MM.1S (cell line): ENCODE data around the gene ABCA3.

Source experiments
- DNase-seq: peaks from one replicate; pipeline ENCODE4 v3.0.0-alpha.2; 2015
- H2AFZ ChIP-seq: fragments of 300-600 bp; sonication (generic); 2 replicates; pipeline ENCODE4 v1.6.0; 2016; ENCODE audit warnings: antibody characterized with exemption, low read length
- H3F3A ChIP-seq: fragments of 300-600 bp; sonication (generic); 2 replicates; pipeline ENCODE4 v1.6.1; 2016; ENCODE audit warnings: mild to moderate bottlenecking, antibody characterized with exemption, low read length, moderate library complexity, mixed read lengths; ENCODE audit not compliant: insufficient read depth
- H3K27ac ChIP-seq: fragments of 300-600 bp; sonication (generic); 2 replicates; pipeline ENCODE4 v1.5.1; 2016; ENCODE audit warnings: mild to moderate bottlenecking, low read length
- H3K27me3 ChIP-seq: fragments of 300-600 bp; sonication (generic); replicated peaks from 2 replicates; pipeline ENCODE4 v1.6.0; 2016; ENCODE audit warnings: low read length; ENCODE audit not compliant: insufficient read depth
- H3K36me3 ChIP-seq: fragments of 300-600 bp; sonication (generic); replicated peaks from 2 replicates; pipeline ENCODE4 v1.6.1; 2016; ENCODE audit warnings: mild to moderate bottlenecking, low read length, mixed read lengths; ENCODE audit not compliant: insufficient read depth
- H3K4me1 ChIP-seq: fragments of 300-600 bp; sonication (generic); 2 replicates; pipeline ENCODE4 v1.6.1; 2016; ENCODE audit warnings: low read length, mixed read lengths
- H3K4me2 ChIP-seq: fragments of 300-600 bp; sonication (generic); 2 replicates; pipeline ENCODE4 v1.6.0; 2016; ENCODE audit warnings: low read depth, low read length
- H3K4me3 ChIP-seq: fragments of 300-600 bp; sonication (generic); 2 replicates; pipeline ENCODE4 v1.5.1; 2016; ENCODE audit warnings: low read length, mixed read lengths
- H3K79me2 ChIP-seq: fragments of 300-600 bp; sonication (generic); 2 replicates; pipeline ENCODE4 v1.6.1; 2016; ENCODE audit warnings: mixed run types, low read length, mixed read lengths
- H3K9ac ChIP-seq: fragments of 300-600 bp; sonication (generic); 2 replicates; pipeline ENCODE4 v1.6.1; 2016; ENCODE audit warnings: low read length, mixed read lengths
- H3K9me2 ChIP-seq: fragments of 300-600 bp; sonication (generic); replicated peaks from 2 replicates; pipeline ENCODE4 v1.6.1; 2016; ENCODE audit warnings: mild to moderate bottlenecking, low read length, mixed read lengths; ENCODE audit not compliant: insufficient read depth
- H3K9me3 ChIP-seq: fragments of 300-600 bp; sonication (generic); replicated peaks from 2 replicates; pipeline ENCODE4 v1.6.1; 2016; ENCODE audit warnings: mild to moderate bottlenecking, low read length, mixed read lengths; ENCODE audit not compliant: insufficient read depth
- H4K20me1 ChIP-seq: fragments of 300-600 bp; sonication (generic); 2 replicates; pipeline ENCODE4 v1.6.1; 2016; ENCODE audit warnings: mild to moderate bottlenecking, low read length, moderate library complexity, mixed read lengths; ENCODE audit not compliant: insufficient read depth
- EZH2 ChIP-seq: fragments of 300-600 bp; sonication (generic); optimal IDR thresholded peaks from 2 replicates; pipeline ENCODE3; 2017; ENCODE audit warnings: low read depth, mild to moderate bottlenecking, antibody characterized with exemption, low read length, mixed read lengths
- EZH2phosphoT487 ChIP-seq: fragments of 300-600 bp; sonication (generic); IDR thresholded peaks from 2 replicates; pipeline ENCODE4 v1.6.1; 2018; ENCODE audit warnings: antibody characterized with exemption, low read length
- TF ChIP-seq, protein P1 (sequence below): fragments of 300-600 bp; sonication (generic); IDR thresholded peaks from 2 replicates; pipeline ENCODE4 v1.5.1; 2016; ENCODE audit warnings: antibody characterized with exemption, low read length, mixed read lengths

The ABCA3 gene

DNA sequence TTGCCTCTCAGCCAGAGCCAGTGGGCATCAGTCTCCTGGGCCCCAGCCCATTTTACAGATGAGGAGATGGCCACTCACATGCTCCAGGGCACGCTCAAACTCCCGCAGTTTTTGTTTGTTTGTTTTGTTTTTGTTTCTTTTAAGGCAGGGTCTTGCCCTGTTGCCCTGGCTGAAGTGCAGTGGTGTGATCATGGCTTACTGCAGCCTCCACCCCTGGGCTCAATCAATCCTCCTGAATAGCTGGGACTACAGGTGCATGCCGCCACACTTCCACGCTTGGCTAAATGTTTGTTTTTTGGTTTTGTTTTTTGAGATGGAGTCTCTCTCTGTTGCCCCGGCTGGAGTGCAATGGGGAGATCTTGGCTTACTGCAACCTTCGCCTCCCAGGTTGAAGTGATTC, 113.6 kb downstream of the ABCA3 start:
- H2AFZ ChIP-seq, result no peak overlapping the region
- no peak overlapping the region for H3K4me2 ChIP-seq
- no peaks in the 10 kb centered on the region for H3K27me3 ChIP-seq
- H3K9me3 ChIP-seq, result no peaks in the 10 kb centered on the region
- no peaks in the 10 kb centered on the region for H3K9me2 ChIP-seq
- no peak overlapping the region for H3K27ac ChIP-seq
- no peaks in the 10 kb centered on the region for H3K4me1 ChIP-seq
- no peak for DNase-seq
- no peaks in the 10 kb centered on the region for H3K36me3 ChIP-seq
- no peak overlapping the region for H3K9ac ChIP-seq
- peaks cover 53% of the 10 kb centered on the region for H3K79me2 ChIP-seq
- TF ChIP-seq EZH2, result no peak
- TF ChIP-seq, protein P1, sequence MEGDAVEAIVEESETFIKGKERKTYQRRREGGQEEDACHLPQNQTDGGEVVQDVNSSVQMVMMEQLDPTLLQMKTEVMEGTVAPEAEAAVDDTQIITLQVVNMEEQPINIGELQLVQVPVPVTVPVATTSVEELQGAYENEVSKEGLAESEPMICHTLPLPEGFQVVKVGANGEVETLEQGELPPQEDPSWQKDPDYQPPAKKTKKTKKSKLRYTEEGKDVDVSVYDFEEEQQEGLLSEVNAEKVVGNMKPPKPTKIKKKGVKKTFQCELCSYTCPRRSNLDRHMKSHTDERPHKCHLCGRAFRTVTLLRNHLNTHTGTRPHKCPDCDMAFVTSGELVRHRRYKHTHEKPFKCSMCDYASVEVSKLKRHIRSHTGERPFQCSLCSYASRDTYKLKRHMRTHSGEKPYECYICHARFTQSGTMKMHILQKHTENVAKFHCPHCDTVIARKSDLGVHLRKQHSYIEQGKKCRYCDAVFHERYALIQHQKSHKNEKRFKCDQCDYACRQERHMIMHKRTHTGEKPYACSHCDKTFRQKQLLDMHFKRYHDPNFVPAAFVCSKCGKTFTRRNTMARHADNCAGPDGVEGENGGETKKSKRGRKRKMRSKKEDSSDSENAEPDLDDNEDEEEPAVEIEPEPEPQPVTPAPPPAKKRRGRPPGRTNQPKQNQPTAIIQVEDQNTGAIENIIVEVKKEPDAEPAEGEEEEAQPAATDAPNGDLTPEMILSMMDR, result no peak
- TF ChIP-seq EZH2phosphoT487, result no peak
- H4K20me1 ChIP-seq, result no peaks in the 10 kb centered on the region
- 0 out of 2 replicates have a peak, but pooled peaks cover 3% of the 10 kb centered on the region for H3F3A ChIP-seq
- no peak overlapping the region for H3K4me3 ChIP-seq

DNA sequence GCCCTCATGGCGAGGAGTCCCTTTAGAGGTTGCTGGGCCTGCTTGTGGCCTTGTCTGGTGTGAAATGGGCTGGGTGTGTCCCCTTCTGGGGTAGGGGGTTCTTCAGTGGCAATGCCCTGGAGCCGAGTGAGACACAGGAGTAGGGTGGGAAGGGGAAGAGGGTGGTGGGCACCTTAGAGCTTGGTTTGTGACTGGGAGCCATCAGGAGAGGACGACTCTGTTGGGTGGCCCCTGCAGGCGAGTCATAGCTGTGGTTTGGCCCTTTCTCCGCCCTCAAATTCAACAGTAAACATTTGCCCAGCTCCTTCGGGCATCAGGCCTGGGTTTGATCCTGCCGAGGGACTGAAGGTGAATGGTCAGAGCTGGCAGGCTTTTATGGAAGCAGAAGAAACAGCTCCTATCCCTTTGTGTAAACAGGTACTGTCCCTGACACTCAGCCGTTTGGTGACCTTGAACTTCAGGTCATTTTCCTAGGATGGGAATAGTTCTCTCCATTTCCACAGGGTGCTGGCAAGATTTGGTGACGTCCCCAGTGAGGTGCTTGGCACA, 114.2 kb downstream of the ABCA3 start:
- no peak overlapping the region for H3K27ac ChIP-seq
- H3F3A ChIP-seq, result 0 out of 2 replicates have a peak, but pooled peaks cover 3% of the 10 kb centered on the region
- H3K9ac ChIP-seq, result no peak overlapping the region
- H3K27me3 ChIP-seq, result no peaks in the 10 kb centered on the region
- H3K4me2 ChIP-seq, result no peak overlapping the region
- no peaks in the 10 kb centered on the region for H3K36me3 ChIP-seq
- no peaks in the 10 kb centered on the region for H3K9me2 ChIP-seq
- H3K4me3 ChIP-seq, result no peak overlapping the region
- TF ChIP-seq, protein P1, result no peak
- TF ChIP-seq EZH2 (no peak), EZH2phosphoT487 (no peak)
- H3K9me3 ChIP-seq, result no peaks in the 10 kb centered on the region
- no peak overlapping the region for H2AFZ ChIP-seq
- no peak for DNase-seq
- H3K79me2 ChIP-seq, result peaks cover 53% of the 10 kb centered on the region
- no peaks in the 10 kb centered on the region for H3K4me1 ChIP-seq
- no peaks in the 10 kb centered on the region for H4K20me1 ChIP-seq
